Retina (tissue), 1 donor: ENCODE results near the gene SPPL3.
"Not testable (repeated sequence)": the region's sequence is repeated elsewhere in the genome, so short reads cannot be mapped to it uniquely, and the experiment has no call there.

Experiments
- DNase-seq: peaks from one replicate; pipeline ENCODE4 v3.0.0-alpha.2; 2016

SPPL3 gene

DNA sequence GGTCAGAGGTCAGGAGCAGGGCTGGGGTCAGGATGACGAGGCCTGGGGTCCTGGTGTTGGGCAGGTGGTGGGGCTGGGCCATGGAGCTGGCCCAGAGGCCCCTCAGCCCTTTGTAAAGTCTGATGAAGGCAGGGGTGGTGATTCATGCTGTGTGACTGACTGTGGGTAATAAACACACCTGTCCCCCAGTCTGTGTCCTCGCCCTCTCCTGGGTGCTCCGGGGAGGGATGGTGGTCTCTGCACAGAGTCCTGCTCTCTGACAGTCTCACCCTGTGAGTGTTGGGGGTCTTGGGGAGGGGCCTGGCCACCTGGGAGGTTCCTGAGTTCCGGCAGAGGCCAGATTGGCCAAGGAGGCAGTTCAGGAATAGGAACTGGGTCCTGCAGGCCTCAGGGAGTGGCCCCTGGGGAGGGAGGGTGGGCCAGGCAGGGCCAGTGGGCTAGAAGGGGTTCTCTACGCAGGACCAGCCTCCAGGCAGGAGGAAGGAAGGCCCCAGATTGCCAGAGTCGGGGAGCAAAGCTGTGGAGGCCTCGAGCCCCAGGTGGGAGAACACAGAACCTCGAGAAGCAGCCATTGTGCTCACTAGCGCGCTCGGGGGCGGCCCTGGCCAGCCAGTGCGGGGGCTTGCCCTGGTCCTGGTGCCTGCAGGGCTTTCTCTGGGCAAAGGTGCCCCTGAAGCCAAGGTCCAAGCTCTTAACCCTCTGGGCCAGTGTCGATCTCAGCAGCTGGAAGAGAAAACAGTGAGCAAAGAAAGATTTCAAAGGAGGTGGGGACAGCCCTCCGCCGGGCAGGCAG, 164.1 kb downstream of the SPPL3 start:
- no peak for DNase-seq

DNA sequence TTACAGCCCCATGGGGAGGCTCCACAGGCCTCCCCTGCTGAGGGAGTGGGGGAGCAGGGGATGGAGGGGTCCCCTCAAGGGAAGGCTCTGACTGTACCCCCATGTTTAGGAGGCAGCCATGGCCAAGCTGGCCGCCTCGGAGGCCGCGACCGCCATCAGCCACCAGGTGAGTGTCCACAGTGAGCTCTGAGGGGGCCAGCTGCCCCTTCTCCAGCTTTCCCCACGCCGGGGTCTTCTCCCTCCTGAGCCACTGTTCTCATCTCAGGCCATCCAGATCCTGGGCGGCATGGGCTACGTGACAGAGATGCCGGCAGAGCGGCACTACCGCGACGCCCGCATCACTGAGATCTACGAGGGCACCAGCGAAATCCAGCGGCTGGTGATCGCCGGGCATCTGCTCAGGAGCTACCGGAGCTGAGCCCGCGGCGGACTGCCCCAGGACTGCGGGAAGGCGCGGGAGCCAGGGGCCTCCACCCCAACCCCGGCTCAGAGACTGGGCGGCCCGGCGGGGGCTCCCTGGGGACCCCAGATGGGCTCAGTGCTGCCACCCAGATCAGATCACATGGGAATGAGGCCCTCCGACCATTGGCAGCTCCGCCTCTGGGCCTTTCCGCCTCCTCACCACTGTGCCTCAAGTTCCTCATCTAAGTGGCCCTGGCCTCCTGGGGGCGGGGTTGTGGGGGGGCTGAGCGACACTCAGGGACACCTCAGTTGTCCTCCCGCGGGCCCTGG, 165.0 kb downstream of the SPPL3 start:
- DNase-seq: no peak

DNA sequence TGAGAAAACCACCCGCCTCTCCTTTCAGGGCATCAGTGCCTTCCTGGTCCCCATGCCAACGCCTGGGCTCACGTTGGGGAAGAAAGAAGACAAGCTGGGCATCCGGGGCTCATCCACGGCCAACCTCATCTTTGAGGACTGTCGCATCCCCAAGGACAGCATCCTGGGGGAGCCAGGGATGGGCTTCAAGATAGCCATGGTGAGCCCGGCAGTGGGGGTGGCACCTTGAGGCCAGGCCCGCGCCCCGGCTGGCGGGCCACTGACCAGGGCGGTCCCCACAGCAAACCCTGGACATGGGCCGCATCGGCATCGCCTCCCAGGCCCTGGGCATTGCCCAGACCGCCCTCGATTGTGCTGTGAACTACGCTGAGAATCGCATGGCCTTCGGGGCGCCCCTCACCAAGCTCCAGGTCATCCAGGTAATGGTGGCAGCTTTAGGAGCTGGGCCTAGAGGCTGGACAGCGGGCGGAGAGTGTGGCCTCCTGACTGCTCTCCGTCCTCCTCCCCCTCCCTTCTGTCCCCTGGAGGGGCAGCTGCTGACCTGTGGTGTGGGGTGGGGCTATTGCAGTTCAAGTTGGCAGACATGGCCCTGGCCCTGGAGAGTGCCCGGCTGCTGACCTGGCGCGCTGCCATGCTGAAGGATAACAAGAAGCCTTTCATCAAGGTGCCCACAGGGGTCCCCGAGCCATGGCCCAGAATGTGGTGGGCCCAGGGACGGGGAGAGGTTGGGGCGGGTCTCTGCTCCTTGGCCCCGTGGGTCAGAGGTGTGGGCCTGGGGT, 165.7 kb downstream of the SPPL3 start:
- no peak for DNase-seq

DNA sequence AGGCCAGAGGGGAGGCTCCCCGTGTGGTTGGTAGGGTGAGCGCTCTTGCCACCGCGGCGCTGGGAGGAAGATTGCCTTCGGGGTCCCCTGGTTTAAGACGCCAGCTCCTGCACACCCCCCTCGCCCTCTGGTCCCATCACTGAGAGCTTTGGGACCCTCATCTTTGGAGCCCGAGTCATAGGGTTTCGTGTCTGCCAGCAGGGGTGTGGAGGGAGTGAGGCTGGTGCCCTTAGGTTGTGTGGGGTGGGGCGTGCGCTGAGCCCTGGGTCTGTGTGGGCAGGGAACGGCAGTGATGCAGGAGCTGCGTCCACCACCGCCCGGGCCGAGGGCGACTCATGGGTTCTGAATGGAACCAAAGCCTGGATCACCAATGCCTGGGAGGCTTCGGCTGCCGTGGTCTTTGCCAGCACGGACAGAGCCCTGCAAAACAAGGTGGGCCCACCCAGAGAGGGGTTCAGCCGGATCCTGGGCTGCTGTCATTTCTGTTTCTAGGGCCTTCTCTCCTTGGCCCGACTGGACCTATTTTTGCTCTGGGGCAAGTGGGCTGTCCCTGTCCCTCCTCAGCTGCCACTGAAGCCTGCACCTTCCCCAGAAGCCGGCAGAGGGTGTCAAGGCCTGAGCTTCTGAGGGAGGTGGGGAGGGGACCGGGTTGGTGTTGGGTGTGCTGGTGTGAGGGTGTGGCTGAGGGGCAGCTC, 166.5 kb downstream of the SPPL3 start:
- no peak for DNase-seq

DNA sequence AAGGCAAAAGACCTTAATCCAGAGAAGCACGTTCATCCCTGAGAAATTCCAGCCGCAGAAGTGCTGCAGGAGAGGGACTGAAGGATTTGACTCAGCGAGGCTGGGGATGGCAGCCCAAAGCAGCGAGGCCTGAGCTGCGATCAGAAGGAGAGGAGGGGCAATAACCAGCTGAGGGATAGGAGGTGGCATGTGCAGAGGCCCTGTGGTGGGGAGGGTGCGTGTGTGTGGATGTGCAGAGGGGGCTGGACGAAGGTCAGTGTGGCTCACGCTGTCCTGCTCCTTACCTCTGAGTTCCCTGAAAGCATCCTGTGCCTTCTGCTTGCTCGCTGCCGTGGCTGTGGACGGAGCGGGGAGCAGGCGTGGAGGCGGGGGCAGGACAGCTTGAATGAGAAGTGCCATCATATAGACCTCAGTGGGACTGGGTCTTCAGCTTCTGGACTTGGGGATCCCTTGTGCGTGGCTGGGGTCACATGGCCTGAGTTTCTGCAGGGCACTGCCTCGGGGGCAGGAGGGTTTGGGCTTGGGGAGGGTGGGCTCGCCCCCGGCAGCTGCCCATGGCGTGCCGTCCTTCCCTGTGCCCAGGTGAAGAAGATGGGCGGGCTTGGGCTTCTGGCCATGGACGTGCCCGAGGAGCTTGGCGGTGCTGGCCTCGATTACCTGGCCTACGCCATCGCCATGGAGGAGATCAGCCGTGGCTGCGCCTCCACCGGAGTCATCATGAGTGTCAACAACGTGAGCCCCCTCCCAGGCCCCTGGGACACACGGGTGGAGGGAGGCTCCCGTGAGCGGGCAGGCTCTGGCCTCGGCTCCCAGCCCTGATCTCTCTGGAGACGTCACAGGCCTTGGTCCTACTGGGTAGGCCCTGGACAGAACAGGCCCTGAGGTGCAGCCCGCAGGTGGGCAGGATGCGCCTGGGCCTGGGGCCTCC, 167.5 kb downstream of the SPPL3 start:
- no peak for DNase-seq

DNA sequence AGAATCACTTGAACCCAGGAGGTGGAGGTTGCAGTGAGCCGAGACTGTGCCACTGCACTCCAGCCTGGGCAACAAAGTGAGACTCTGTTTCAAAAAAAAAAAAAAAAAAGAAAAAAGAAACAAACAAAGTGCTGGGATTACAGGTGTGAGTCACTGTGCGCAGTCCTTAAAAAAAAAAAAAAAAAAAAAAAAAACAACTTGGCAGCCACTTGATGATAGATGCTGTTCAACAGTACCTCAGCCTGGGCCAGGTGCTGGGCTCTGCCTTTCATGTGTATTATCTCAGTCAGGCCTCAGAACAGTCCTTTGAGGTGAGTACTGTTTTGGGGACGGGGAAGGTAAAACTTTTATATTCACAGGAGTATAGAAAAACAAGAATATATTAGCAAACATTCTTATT, 169.0 kb downstream of the SPPL3 start:
- DNase-seq: no peak

DNA sequence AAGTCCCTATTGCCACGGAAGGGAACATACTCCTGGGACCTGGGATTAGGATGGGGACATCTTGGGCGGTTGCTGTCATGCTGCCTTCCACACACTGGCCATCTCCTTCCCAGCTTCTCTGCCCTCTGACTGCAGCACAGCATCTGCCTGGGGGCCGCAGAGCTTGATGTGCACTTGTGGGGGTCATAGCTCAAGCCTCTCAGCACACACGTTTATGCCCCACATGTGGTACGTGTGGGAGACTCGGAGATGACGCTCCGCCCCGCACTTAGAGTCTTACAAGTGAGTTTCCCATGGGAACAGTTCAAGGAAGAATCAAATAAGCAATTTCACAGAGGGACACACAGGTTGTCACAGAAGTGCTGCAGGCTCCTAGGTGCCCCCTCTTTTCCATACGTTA, 169.9 kb downstream of the SPPL3 start:
- DNase-seq: no peak

DNA sequence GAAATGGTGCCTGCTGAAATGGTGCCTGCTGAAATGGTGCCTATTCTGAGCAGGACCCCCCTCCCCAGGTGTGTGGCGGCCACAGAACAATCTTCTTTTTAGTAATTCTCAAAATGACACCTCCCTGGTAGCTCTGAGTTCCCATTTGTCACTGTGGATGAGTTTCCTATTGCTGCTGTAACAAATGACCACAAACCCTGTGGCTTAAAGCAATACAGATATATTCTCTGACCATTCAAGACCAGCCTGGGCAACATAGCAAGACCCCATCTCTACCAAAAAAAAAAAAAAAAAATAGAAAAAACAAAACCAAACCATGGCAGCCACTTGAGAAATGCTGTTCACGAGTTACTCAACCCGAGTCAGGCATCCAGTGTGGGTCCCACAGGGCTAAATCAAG, 170.6 kb downstream of the SPPL3 start:
- DNase-seq: no peak

DNA sequence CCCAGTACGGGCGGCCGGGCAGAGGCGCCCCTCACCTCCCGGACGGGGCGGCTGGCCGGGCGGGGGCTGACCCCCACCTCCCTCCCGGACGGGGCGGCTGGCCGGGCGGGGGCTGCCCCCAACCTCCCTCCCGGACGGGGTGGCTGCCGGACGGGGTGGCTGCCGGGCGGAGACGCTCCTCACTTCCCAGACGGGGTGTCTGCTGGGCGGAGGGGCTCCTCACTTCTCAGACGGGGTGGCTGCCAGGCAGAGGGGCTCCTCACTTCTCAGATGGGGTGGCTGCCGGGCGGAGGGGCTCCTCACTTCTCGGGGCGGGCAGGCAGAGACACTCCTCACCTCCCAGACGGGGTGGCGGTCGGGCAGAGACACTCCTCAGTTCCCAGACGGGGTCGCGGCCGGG, 172.0 kb downstream of the SPPL3 start:
- DNase-seq: not testable (repeated sequence)

DNA sequence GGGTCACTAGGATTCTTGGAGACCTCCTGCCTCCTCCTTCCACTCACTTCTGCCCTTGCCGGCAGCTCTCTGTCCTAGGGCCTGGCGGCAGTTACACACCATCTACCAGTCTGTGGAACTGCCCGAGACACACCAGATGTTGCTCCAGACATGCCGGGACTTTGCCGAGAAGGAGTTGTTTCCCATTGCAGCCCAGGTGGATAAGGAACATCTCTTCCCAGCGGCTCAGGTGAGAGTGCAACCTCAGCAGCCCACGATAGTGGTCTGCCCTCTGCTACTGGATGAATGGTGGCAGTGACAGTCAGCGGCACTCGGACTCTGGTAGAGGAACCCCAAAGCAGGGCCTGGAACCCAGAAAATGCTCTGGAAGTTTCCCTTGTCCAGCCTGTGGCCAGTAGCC, 177.2 kb downstream of the SPPL3 start:
- no peak for DNase-seq

DNA sequence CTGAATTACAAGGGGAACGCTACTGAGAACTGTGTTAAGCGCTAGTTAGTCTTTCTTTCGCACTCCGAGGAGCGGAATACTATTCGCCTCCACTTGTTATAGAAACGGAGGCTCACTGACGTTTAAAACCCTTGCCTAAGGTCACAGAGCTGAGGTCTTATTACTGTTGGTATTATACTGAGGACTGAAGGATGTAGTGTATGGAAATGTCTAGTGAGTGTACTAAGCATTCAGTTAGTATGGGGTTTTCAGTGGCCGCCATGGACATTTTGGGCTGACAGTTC, 177.7 kb downstream of the SPPL3 start:
- DNase-seq: peak; percentile 10

DNA sequence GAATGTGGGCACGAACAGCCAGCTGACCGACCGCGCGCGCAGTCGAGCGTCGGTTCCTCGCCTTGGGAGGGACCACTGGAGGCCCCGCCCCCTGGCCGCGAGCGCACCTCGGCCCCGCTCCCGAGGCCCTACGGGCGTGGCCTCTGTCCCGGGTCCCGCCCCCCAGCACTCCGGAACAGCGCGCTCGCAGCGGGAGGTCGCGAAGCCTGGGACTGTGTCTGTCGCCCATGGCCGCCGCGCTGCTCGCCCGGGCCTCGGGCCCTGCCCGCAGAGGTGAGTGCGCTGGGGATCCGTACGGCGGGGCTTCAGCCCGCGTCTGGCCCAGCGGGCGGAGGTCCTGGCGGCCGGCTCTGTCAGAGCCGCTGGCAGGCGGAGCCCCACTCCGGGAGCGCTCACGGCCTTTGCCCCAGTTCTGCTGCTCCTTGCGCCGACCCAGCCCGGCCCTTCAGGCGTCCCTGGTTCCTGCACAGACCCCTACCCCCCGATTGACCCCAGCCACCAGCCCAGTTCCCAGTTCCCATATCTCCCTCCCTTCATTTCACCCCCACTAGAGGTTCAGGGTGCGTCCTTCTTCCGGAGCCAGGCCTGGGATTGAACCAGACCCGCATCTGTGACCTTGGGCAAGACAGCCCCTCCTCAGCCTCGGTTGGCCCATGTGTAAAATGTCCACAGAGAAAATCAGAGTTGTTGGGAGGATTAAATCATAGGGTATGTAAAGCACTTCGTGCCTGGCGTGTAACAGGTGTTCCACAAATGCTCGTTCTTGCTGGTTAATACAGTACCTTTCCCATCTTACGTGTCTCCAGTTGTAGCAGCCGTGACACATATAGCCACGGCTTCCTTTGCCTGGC, 178.3 kb downstream of the SPPL3 start, which contains the start of gene ACADS:
ACADS (plus strand) TSS at position 168 of the 851 bp plus-strand sequence; CDS start at position 228, 60 bp downstream.
- peak; percentile 94 for DNase-seq

DNA sequence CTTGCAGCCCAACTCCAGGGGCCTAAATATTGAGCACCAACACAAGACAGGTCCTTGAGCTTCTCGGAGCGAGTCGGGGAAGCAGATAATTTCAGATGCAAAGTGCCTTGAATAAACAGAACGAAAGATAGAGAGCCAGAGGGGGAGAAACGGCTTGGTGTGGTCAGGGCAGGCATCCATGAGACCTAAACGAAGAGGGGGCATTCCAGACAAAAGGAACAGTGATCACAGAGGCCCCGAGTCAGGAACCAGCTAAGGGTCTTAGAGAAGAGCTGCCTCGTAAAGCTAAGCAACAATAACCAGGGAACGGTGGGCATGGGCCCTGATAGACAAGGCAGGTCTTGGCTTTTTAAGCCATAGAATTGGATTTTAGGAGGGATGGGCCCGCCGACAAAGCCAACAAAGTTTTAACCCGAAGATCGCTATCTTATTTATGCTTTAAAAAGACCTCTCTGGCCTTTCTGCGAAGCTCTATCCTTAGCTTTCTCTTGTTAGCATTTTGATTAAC, 179.0 kb downstream of the SPPL3 start:
- DNase-seq: no peak

DNA sequence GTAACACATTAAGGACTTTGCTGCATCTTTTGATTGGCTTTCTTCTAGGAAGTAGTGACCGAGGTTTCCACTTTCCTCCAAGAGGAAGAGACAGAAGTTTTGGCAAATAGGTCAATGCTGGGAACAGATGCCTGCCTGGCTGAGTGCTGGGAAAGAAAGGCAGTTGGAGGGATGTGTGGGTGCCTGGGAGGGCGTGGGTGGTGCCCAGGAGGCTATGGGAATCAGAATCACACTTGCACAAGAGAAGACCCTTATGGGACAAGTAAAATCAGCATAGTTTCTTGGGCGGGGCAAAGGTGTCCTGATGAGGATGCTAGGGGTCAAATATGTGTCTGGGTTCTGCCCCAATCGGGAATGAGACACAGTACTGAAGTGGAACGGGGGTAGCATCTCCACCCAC, 179.4 kb downstream of the SPPL3 start:
- DNase-seq: peak; percentile 6

DNA sequence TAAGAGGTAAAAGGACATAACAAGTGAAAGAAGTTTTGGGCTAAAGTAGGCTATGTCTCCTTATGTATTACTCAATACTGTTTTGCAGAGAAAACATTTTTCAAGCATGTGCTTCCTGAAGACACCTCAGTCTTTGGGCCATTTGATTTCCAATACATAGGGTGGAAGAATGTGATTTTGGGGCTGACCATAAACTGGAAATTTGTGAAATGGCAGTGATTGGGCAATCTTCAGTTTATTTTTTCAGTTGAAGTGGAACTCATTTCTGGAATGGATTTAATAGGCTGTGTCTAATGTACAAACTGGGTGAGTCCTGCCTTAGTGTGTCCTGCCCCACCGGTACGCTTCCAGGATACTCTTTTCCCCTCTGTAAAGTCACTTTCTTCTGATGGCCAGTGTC, 181.4 kb downstream of the SPPL3 start:
- DNase-seq: no peak

DNA sequence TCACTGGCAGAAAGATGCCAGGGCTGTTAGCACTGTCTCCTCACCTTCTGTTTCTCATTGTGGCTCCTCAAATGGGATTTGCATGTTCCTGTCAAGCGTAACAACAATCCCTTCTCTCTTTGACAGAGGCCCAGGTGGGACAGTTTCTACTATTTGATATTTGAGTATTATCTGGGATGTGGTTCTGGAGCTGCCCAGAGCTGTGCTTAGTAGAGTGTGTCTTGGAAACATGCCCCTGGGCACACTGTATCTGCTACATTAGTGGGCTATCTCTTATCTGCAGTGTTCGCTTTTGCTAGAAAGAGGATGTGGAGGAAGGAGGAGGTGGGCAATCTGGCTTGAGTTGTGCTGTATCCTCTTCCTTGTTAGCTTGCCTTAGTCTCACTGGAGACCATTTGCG, 182.3 kb downstream of the SPPL3 start:
- DNase-seq: no peak

DNA sequence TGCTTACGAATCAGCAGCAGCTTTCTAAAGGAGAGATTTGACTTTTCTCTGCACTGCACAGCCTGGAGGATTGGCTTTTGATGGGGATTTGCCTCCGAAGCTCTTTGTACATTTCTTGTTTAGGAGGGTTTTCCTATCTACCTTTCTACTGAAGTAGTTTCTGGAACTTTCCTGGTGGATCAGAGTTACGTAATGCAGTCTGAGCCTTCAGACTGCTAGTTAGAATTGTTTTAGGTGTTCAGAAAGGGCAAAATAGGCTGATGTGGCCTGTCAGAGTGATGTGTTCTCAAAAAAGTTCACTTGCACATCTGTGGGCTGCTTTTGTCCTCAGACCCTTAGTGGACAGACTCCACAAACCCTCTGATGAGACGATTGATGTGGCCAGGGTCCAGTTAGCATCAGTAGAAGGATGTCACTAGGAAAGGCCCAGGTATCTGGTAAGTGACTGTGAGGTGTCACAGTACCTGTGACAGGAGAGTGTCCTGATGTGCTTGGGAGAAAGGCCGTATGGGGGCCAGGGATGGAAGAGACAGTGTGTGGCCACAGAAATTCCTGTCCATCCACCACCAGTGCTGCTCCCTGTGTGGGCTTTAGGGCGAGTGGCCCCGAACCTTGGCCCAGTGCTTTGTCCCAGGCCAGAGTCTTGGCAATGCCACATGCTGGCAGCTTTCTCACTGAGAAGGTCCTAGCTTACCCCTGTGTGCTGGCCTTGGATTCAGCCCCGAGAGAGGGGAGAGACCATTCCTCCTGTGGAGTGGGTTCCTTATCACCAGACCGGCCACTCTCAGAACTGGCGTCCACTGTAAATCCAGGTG, 183.0 kb downstream of the SPPL3 start:
- DNase-seq: no peak

DNA sequence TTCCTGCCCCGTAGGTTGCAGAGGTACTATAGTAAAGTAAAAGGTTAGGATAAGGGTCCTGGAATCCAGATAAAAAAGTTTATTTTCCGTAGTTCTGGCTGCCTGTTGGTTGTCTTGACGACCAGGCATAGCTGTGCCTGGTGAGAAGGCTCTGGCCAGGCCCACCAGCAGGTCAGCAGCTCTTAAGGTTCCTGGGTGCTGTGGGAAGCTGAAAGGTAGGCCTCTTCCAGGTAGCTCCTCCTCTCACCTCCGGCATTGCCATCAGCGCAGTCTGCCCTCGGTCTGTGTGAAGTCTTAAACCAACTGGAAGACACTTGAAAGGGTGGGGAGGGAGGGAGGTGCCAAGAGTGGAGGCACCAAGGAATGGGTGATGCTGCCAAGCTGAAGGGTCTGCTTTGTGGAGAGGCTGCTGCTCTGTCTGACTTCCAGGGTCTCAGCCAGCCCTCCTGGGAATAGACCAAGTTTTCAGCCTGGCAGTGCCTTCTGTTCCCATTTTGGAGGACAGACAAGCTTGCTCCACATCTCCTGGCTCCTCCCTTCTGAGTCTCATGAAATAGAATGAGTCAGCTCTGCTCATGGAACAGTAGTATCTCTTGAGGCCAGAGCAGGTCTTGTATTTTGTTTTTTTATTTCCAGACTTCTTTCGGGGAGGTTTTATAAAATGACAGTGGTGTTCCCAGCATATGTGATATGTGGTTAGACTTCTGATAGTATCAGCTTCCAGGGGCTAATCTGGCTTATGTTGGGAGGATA, 183.7 kb downstream of the SPPL3 start:
- no peak for DNase-seq
